Adrenal gland (tissue), 12 donors: ENCODE measurements around the gene NIPAL3. TPM values are rescaled to one million over a fixed set of nuclear protein-coding genes. Genes with fewer than 3 reads are reported as not detected.

Source experiments
- DNase-seq, 7 donors: peaks; one replicate each; pipeline ENCODE4 v3.0.0-alpha.2; 2019 to 2020
- H3K27ac ChIP-seq, 5 donors: fragments of 200-600 bp; sonication (generic) in 4 of 5; 1 replicate in 3 of 5; 2 replicates in 2 of 5; pipeline versions ENCODE4 v1.5.1 to v1.8.0; 2016 to 2020; ENCODE audit warnings: mild to moderate bottlenecking in 1 of 5
- H3K27me3 ChIP-seq: fragments of 200-600 bp; 2 replicates; pipeline ENCODE4 v1.8.0; 2021
- H3K36me3 ChIP-seq, 2 donors: fragments of 200-600 bp; replicated peaks in 1 of 2; 1 replicate in 1 of 2; 2 replicates in 1 of 2; pipeline versions ENCODE4 v1.5.1 to v1.8.0; 2018 to 2022
- H3K4me1 ChIP-seq, 2 donors: fragments of 200-600 bp; replicated peaks in 1 of 2; 1 replicate in 1 of 2; 2 replicates in 1 of 2; pipeline versions ENCODE4 v1.5.1 to v1.8.0; 2018 to 2021
- H3K4me3 ChIP-seq, 4 donors: fragments of 200-600 bp; sonication (generic) in 3 of 4; one replicate each; pipeline ENCODE4 v1.5.1; 2016 to 2018
- H3K9me3 ChIP-seq, 3 donors: fragments of 200-600 bp; sonication (generic) in 1 of 3; replicated peaks in 1 of 3; 1 replicate in 2 of 3; 2 replicates in 1 of 3; pipeline versions ENCODE4 v1.5.1 to v1.8.0; 2016 to 2021
- CTCF ChIP-seq, 6 experiments: fragments of 450-650 bp in 4 of 6; fragments of 200-600 bp in 2 of 6; sonication (generic) in 1 of 6; IDR thresholded peaks; 1 replicate in 5 of 6; 2 replicates in 1 of 6; pipeline versions ENCODE4 v1.5.1 to v1.8.0; 2016 to 2021; ENCODE audit warnings: antibody characterized with exemption in 6 of 6, mild to moderate bottlenecking in 2 of 6, moderate library complexity in 1 of 6
- POLR2A ChIP-seq, 2 donors: fragments of 450-650 bp; IDR thresholded peaks; one replicate each; pipeline ENCODE4 v1.6.1; 2017; ENCODE audit warnings: antibody characterized with exemption in 2 of 2, mild to moderate bottlenecking in 2 of 2, moderate library complexity in 1 of 2
- WGBS, 4 donors: extraction: QIAGEN DNeasy Blood & Tissue Kit in 2 of 4; methylation state at CpG; one replicate each; pipeline versions ENCODE4 v1.1.5 to v1.1.7; 2013 to 2017; 5-methylcytosine and 5-hydroxymethylcytosine counted together
- intact Hi-C, 2 donors: fragments of 100-400 bp; cut with DNase I; formaldehyde crosslinking; loops; one replicate each; pipeline versions ENCODE4 v1.14.1 to v1.15.0; 2022 to 2023
- polyA plus RNA-seq, 3 donors: library from polyadenylated mRNA; stranded (reverse); fragments of 200-250 nt in 2 of 3; fragments of 350-450 nt in 1 of 3; fragmentation: Illumina TruSeq in 1 of 3; extraction: RNeasy Lipid Tissue Mini Kit (QIAGEN cat#74804) in 1 of 3; gene quantifications; one replicate each; pipeline ENCODE4 v1.2.3, GENCODE V29; 2013 to 2014
- total RNA-seq, 9 donors: library from RNA; depleted of rRNA in 4 of 9; stranded (reverse); fragments of >200 nt in 4 of 9; fragments of 120-200 nt in 1 of 9; fragmentation: NEBNext Ultra II Directional in 1 of 9; extraction: Animal tissue kit (Norgen Biotek cat#: 25700) in 1 of 9; gene quantifications; one replicate each; pipeline versions ENCODE4 v1.1.0 to v1.2.4, GENCODE V29; 2013 to 2023
- donor health status: healthy with polysubstance abuse.
- donor health status: Bipolar disorder and iron deficiency.
- donor health status: DM: yes; HTN: yes; CAD: no.
- donor health status: DM: no; HTN: no; CAD: no.
- donor health status: DM: no; HTN: no; CAD: no.
- donor health status: DM: yes; HTN: yes; CAD: no.

The NIPAL3 gene
- total and polyA plus RNA-seq, 12 donors, result 5.6 to 88.4 (median 28.0) TPM

- peaks cover 6 to 14% of the 10 kb centered on the region in 2 donors for H3K4me1 ChIP-seq
- DNase-seq, result no peak
- H3K27ac ChIP-seq, result no peak overlapping the region
- whole genome bisulfite sequencing, 4 donors, result 65 to 73% (median 71%) methylated on average over 10 of the region's 10 CpGs
- no peaks in the 10 kb centered on the region for H3K36me3 ChIP-seq
- intact Hi-C loops, result no loop called here
- TF ChIP-seq POLR2A (IDR thresholded peaks at IDR 0.05) (no peak), CTCF (IDR thresholded peaks at IDR 0.05) (no peak)
- H3K9me3 ChIP-seq, result no peaks in the 10 kb centered on the region
- no peaks in the 10 kb centered on the region for H3K27me3 ChIP-seq
- H3K4me3 ChIP-seq, result peak overlapping the region in 2 of 4 donors; percentile 66
Observed at GRCh38 chr1:24416666-24417391, 1.2 kb downstream of the NIPAL3 start.

GRCh38 chr1:24417681-24418080, 2.1 kb downstream of the NIPAL3 start:
- Histone ChIP-seq H3K36me3 (no peaks in the 10 kb centered on the region), H3K27ac (no peak overlapping the region), H3K9me3 (no peaks in the 10 kb centered on the region), H3K27me3 (no peaks in the 10 kb centered on the region), H3K4me3 (no peak overlapping the region), H3K4me1 (peaks cover 6 to 14% of the 10 kb centered on the region in 2 donors)
- TF ChIP-seq CTCF (IDR thresholded peaks at IDR 0.05), result no peak
- no peak for TF ChIP-seq POLR2A (IDR thresholded peaks at IDR 0.05)
- WGBS, 4 donors, result 83 to 92% (median 89%) methylated on average over 1 of the region's 1 CpG
- DNase-seq, result no peak
- intact Hi-C loops, result no loop called here

- Histone ChIP-seq H3K27me3 (no peaks in the 10 kb centered on the region), H3K9me3 (no peaks in the 10 kb centered on the region), H3K36me3 (no peaks in the 10 kb centered on the region), H3K27ac (no peak overlapping the region), H3K4me1 (peaks cover 6 to 8% of the 10 kb centered on the region in 2 donors), H3K4me3 (no peak overlapping the region)
- intact Hi-C loops, result no loop called here
- DNase-seq, result no peak
- 60 to 77% (median 70%) methylated on average over 7 to 14 of the region's 14 CpGs for WGBS, 4 donors
- no peak for TF ChIP-seq POLR2A (IDR thresholded peaks at IDR 0.05)
- TF ChIP-seq CTCF (IDR thresholded peaks at IDR 0.05), result no peak
Observed at GRCh38 chr1:24418898-24419628, 3.5 kb downstream of the NIPAL3 start.

GRCh38 chr1:24420547-24420946, 4.9 kb downstream of the NIPAL3 start:
- Histone ChIP-seq H3K27ac (no peak overlapping the region), H3K27me3 (no peaks in the 10 kb centered on the region), H3K4me3 (no peak overlapping the region), H3K4me1 (peaks cover 6 to 8% of the 10 kb centered on the region in 2 donors), H3K36me3 (no peaks in the 10 kb centered on the region), H3K9me3 (no peaks in the 10 kb centered on the region)
- intact Hi-C loops, result no loop called here
- 84 to 94% (median 89%) methylated on average over 4 of the region's 4 CpGs for WGBS, 4 donors
- TF ChIP-seq CTCF (IDR thresholded peaks at IDR 0.05) (no peak), POLR2A (IDR thresholded peaks at IDR 0.05) (no peak)
- no peak for DNase-seq
